Right lobe of liver (tissue), 6 donors: ENCODE data around the gene PGAM2. TPM values are rescaled to one million over a fixed set of nuclear protein-coding genes. Genes with fewer than 3 reads are reported as not detected.
"Not testable (repeated sequence)": the region's sequence is repeated elsewhere in the genome, so short reads cannot be mapped to it uniquely, and the experiment has no call there.

Experiments used
- ATAC-seq, 4 donors: fragments of 200-7000 bp; cut with Tn5 transposase; one replicate each; pipeline ENCODE4 v1.9.1; 2020; ENCODE audit warnings: mild to moderate bottlenecking in 4 of 4, moderate library complexity in 4 of 4
- DNase-seq, 3 donors: peaks; one replicate each; pipeline ENCODE4 v3.0.0-alpha.2; 2020
- H3K27ac ChIP-seq, 3 donors: fragments of 200-600 bp; one replicate each; pipeline ENCODE4 v1.8.0; 2022
- H3K27me3 ChIP-seq, 2 donors: fragments of 200-600 bp; one replicate each; pipeline ENCODE4 v1.8.0; 2022
- H3K36me3 ChIP-seq, 4 donors: fragments of 200-600 bp; sonication (generic) in 1 of 4; one replicate each; pipeline versions ENCODE4 v1.5.1 to v1.8.0; 2017 to 2022; ENCODE audit warnings: control low read depth in 1 of 4
- H3K4me1 ChIP-seq, 4 donors: fragments of 200-600 bp; sonication (generic) in 1 of 4; one replicate each; pipeline versions ENCODE4 v1.5.1 to v1.8.0; 2017 to 2022; ENCODE audit warnings: control low read depth in 1 of 4
- H3K4me3 ChIP-seq, 3 donors: fragments of 200-600 bp; one replicate each; pipeline ENCODE4 v1.8.0; 2022
- H3K9me3 ChIP-seq, 4 donors: fragments of 200-600 bp; sonication (generic) in 1 of 4; one replicate each; pipeline versions ENCODE4 v1.5.1 to v1.8.0; 2017 to 2022; ENCODE audit warnings: control low read depth in 1 of 4
- WGBS: methylation state at CpG from one replicate; pipeline ENCODE4 v1.1.6; 2018; ENCODE audit warnings: low coverage, low lambda C conversion rate; ENCODE audit not compliant: insufficient coverage; ENCODE audit errors: missing lambda C conversion rate; 5-methylcytosine and 5-hydroxymethylcytosine counted together
- intact Hi-C, 2 donors: fragments of 100-400 bp; cut with DNase I; formaldehyde crosslinking; loops; one replicate each; pipeline versions ENCODE4 v1.11.2 to v1.14.1; 2022
- total RNA-seq, 6 experiments: library from RNA; depleted of rRNA in 2 of 6; stranded (reverse); fragments of >200 nt in 2 of 6; fragmentation: NEBNext Ultra II Directional in 3 of 6; extraction: Animal tissue kit (Norgen Biotek cat#: 25700) in 3 of 6; gene quantifications; one replicate each; pipeline versions ENCODE4 v1.1.0 to v1.2.4, GENCODE V29; 2016 to 2023
- donor health status: DM: no; HTN: yes; CAD: no.
- donor health status: DM: no; HTN: no; CAD: no.
- donor health status: DM: no; HTN: no; CAD: no.
- donor health status: DM: no; HTN: yes; CAD: no.
- donor health status: DM: no; HTN: yes; CAD: no.

PGAM2 gene
- total RNA-seq, 6 experiments from 2014 or later, result 0.31 to 0.56 (median 0.46) TPM; not detected in 3

DNA sequence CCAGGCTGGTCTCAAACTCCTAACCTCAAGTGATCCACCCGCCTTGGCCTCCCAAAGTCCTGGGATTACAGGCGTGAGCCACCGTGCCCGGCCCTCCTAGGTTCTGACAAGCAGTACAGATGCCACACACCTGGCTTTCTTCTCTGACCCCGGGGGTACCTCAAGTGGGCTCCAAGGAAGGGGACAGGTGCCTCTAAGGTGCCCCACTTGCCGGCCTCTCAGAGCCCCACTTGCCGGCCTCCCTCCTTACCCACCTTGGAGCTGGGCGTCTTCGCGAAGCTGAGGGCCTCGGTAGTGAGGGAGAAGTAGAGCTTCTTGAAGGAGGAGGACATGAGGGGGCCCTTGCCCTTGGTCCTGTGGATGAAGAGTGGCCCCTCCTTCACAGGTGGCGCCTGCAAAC, 26.8 kb downstream of the PGAM2 start:
- intact Hi-C loops, H3K36me3 ChIP-seq, H3K27me3 ChIP-seq, H3K4me1 ChIP-seq, H3K4me3 ChIP-seq, H3K27ac ChIP-seq, DNase-seq, ATAC-seq, H3K9me3 ChIP-seq: not testable (repeated sequence)
- 17% methylated on average over 1 of the region's 12 CpGs for WGBS

DNA sequence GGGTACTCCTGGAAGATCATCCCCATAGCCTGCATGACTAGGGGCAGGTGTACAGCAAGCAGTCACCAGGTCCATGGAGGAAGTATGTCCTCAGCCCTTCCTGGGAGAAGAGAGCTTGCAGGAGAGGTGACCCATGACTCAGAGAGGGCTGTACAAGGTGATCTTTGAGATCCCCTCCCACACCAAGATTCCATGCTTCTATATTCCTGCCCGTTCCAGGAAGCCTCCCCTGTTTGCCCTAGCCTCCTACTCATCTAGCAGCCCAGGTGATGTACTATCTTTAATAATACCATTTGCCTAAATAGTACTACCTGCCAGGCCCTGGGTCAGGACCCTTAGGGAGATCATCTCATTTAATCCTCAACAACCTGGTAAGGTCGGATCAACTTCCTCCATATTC, 27.4 kb downstream of the PGAM2 start:
- H3K27ac ChIP-seq, intact Hi-C loops, H3K36me3 ChIP-seq, DNase-seq, H3K4me3 ChIP-seq, ATAC-seq, H3K27me3 ChIP-seq, H3K9me3 ChIP-seq, H3K4me1 ChIP-seq: not testable (repeated sequence)
- WGBS, result 67% methylated on average over 2 of the region's 2 CpGs

DNA sequence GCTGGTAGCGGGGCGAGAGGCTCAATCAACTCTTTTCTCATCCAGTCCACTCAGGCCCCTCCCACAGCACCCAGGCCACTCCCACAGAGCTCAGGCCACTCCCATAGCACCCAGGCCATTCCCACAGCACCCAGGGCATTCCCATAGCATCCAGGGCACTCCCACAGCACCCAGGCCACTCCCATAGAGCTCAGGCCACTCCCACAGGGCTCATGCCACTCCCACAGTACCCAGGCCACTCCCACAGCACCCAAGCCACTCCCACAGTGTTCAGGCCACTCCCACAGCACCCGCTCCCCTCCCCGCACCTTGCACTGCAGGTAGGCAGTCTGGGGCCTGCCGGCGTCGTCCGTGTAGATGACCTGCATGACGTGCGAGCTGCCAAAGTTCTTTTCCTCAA, 29.0 kb downstream of the PGAM2 start:
- H3K4me3 ChIP-seq, H3K36me3 ChIP-seq, H3K4me1 ChIP-seq, H3K27ac ChIP-seq, H3K9me3 ChIP-seq, intact Hi-C loops, DNase-seq, H3K27me3 ChIP-seq: not testable (repeated sequence)
- 48% methylated on average over 6 of the region's 10 CpGs for WGBS
- peak; percentile 2 to 39 (median 2) for ATAC-seq

DNA sequence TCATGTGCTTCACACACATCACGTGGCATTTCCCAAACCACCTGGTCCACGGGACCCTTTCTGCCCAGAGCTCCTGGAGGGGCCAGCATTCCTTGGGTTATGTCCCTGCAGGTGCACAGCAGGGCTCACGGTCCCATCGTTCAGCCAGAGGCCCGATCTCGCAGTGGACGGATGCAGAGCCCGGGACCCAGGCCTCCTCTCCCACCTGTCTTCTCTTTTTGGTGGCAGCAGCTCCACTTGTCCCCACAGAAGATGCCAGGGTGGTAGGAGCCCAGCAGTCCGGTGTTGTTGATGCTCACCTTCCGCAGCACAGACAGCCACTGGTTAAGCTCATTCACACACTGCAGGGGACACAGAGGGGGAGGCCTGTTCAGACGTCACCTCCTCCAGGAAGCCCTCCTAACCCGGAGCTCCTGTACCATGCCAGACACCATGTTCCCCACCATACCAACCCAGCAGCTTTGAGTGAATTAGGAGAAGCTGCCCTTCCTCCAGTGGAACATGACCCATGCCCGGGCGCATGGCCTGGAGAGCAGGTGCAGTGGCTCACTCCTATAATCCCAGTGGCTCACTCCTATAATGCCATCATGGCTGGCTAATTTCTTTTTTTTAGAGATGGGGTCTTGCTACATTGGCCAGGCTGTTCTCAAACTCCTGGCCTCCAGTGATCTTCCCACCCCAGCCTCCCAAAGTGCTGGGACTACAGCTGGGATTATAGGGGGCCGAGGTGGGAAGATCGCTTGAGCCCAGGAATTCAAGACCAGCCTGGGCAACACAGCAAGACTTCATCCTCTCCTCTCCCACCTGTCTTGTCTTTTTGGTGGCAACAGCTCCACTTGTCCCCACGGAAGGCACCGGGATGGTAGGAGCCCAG, 31.2 kb downstream of the PGAM2 start:
- H3K4me1 ChIP-seq, intact Hi-C loops, H3K4me3 ChIP-seq, H3K27me3 ChIP-seq, H3K27ac ChIP-seq, H3K36me3 ChIP-seq, ATAC-seq, H3K9me3 ChIP-seq: not testable (repeated sequence)
- 100% methylated on average over 5 of the region's 18 CpGs for WGBS
- peak in 1 of 3 donors; percentile 30 for DNase-seq

DNA sequence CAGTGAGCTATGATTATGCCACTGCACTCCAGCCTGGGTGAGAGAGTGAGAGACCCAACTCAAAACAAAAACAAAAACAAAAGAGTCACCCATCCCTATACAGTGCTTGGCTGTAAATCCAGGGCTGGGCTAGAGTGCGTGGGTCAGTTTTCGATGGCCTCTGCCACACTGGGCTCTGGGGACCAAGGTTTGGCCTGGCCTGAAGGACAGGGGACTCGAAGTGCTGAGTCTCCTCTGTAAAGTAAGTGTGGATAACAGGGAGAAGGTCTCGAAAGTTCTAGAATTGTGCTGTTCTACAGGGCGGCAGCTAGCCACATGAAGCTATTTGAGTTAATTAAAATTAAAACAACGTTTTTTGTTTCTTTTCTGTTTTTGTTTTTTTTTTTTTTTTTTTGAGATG, 33.3 kb downstream of the PGAM2 start:
- intact Hi-C loops, H3K36me3 ChIP-seq, H3K9me3 ChIP-seq, ATAC-seq, H3K4me1 ChIP-seq, H3K27ac ChIP-seq, H3K27me3 ChIP-seq, H3K4me3 ChIP-seq: not testable (repeated sequence)
- WGBS, result 88% methylated on average over 6 of the region's 6 CpGs
- peak in 1 of 3 donors; percentile 17 for DNase-seq

DNA sequence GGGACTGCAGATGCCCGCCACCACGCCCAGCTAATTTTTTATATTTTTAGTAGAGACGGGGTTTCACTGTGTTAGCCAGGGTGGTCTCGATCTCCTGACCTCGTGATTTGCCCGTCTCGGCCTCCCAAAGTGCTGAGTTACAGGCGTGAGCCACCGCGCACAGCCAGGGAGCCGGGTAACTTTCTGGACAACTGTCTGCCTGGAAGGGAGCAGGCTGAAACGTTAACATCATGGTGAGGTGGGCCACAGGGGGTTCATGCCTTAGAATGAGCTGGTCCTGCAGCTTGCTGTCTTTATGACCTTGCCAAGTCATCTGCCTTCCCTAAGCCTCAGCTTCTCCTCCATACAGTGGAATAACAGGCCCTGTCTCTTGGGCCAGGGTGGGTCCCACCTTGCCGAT, 34.0 kb downstream of the PGAM2 start:
- DNase-seq, result peak in 1 of 3 donors; percentile 14

DNA sequence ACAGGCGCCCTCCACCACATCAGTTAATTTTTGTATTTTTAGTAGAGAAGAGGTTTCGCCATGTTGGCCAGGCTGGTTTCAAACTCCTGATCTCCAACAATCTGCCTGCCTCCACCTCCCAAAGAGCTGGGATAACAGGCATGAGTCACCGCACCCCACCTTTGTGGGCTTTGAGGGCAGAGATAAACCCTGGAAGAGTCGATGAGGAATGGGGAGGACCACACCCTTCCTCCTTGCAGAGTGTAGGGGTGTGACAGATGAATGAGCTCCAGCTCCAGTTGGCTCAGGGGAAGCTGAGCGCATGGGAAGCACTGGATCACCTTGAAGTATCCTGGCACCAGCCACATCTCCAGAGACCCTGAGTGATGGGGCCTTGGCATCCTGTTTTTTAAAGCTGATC, 35.3 kb downstream of the PGAM2 start:
- DNase-seq, ATAC-seq: not testable (repeated sequence)

More for the DNA sequence above, 34.0 kb downstream of the PGAM2 start:
- H3K36me3 ChIP-seq, ATAC-seq, H3K27me3 ChIP-seq, intact Hi-C loops, H3K9me3 ChIP-seq, H3K4me3 ChIP-seq, H3K4me1 ChIP-seq, H3K27ac ChIP-seq: not testable (repeated sequence)
- 80% methylated on average over 2 of the region's 13 CpGs for WGBS

DNA sequence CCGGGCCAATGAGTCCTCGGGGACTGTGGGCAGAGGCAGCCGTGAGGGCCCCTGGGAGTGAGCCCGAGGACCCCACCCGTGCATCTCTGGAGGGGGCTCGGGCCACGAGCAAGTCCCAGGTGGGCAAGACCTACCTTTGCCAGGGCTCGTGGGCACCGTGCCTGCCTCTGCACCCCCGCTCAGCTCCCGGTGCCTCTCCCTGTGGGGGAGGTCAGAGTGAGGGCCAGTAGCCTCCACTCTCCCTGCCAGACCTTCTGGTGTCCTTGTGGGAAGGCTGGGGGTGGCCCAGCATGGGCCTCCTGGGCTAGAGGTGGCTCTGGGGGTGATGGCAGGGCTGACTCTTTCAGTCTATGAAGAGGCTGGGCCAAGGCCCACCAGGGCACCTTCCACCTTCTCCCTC, 35.9 kb downstream of the PGAM2 start:
- intact Hi-C loops, H3K27me3 ChIP-seq, H3K4me1 ChIP-seq, H3K9me3 ChIP-seq, H3K4me3 ChIP-seq, H3K36me3 ChIP-seq, H3K27ac ChIP-seq, DNase-seq: not testable (repeated sequence)
- peak in 1 of 4 donors; percentile 40 for ATAC-seq
- WGBS, result no CpG with 5 or more reads among the region's 11 CpGs

More for the DNA sequence above, 35.3 kb downstream of the PGAM2 start:
- H3K9me3 ChIP-seq, H3K36me3 ChIP-seq, H3K27me3 ChIP-seq, intact Hi-C loops, H3K4me3 ChIP-seq, H3K27ac ChIP-seq, H3K4me1 ChIP-seq: not testable (repeated sequence)
- WGBS, result no CpG with 5 or more reads among the region's 5 CpGs

DNA sequence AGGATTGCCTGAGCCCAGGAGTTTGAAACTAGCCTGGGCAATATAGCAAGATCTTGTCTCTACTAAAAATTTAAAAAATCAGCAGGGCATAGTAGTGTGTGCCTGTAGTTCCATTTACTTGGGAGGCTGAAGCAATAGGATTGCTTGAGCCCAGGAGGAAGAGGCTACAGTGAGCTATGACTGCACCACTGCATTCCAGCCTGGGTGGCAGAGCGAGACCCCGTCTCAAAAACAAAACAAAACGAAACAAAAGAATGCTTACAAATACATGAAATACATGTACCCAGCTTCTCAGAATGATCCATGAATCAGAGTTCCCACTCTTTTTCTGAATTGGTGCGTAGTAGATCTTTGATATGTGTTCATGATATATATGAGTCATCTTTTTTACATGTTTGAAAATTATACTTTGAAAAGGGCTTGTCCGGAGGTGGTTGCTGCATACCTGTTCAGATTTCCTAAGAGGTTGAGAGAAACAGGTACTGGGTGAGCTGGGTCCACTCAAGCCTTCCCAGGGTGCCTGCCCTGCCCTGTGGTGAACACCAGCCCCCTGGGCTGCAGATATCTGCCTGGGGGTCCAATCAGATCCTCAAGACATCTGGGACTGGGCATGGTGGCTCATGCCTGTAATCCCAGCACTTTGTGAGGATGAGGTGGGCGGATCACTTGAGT, 42.4 kb downstream of the PGAM2 start:
- H3K36me3 ChIP-seq, H3K4me3 ChIP-seq, H3K27me3 ChIP-seq, H3K9me3 ChIP-seq, H3K4me1 ChIP-seq, ATAC-seq, intact Hi-C loops, DNase-seq: not testable (repeated sequence)
- peak overlapping the region in 1 of 3 donors; percentile 55 for H3K27ac ChIP-seq
- WGBS, result 80% methylated on average over 4 of the region's 6 CpGs

DNA sequence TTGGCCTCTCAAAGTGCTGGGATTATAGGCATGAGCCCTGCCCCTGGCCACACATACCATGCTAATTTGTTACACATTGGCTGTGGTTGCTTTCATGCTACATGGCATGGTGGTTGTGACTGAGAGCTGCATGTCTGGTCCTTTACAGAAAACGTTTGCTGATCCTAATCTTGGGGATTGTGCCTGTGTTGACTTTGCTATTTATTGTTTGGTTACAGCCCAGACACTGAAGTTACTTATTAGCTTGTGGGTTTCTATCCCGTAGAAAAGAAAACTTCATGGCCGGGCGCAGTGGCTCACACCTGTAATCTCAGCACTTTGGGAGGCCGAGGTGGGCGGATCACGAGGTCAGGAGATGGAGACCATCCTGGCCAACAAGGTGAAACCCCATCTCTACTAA, 43.3 kb downstream of the PGAM2 start:
- peak; percentile 58 to 72 (median 62) for ATAC-seq

DNA sequence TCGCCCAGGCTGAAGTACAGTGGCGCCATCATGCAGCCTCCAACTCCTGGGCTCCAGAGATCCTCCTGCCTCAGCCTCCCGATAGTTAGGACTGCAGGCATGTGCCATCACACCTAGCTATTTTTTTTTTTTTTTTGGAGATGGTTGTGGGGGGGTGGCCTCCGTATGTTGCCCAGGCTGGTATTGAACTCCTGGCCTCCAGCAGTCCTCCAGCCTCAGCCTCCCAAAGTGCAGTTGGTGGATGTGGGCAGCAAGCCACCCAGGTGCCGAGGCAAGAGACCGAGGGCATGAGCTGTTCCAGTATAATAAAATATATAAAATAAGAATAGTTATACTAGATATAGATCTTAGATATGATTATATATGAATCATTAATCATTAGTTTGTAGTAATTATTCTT, 45.5 kb downstream of the PGAM2 start:
- not testable (repeated sequence) for H3K4me3 ChIP-seq
- WGBS, result 75% methylated on average over 3 of the region's 6 CpGs

More for the DNA sequence above, 43.3 kb downstream of the PGAM2 start:
- 20% methylated on average over 6 of the region's 7 CpGs for WGBS
- H3K9me3 ChIP-seq, H3K27me3 ChIP-seq, H3K4me3 ChIP-seq, intact Hi-C loops, H3K4me1 ChIP-seq, DNase-seq, H3K36me3 ChIP-seq: not testable (repeated sequence)
- H3K27ac ChIP-seq, result peak overlapping the region in 2 of 3 donors; percentile 20 to 55

More for the DNA sequence above, 45.5 kb downstream of the PGAM2 start:
- DNase-seq, H3K36me3 ChIP-seq, H3K4me1 ChIP-seq, H3K27me3 ChIP-seq, H3K27ac ChIP-seq, intact Hi-C loops, ATAC-seq, H3K9me3 ChIP-seq: not testable (repeated sequence)
